ENCODE measurements around the gene PTPN14.

DNA sequence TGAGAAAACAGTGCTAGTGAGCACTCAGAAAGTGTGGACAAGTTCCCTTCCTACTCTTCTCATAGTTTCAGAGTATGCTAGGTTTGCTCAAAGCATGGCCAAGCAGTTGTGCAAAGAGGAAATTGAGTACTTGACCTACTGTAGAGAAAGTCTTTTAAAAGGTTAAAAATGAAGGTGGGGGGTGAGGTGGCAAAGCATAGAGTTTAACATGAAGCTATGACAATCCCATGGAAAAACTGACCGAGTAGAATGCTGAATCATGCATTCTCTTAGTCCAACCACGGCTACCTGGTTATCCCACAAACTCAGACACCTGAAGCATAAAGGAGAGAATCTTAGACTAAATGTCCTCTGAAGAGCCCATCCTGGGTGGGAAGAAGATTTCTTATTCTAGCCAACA, 79.9 kb downstream of the PTPN14 start:
- TF ChIP-seq, protein P1, sequence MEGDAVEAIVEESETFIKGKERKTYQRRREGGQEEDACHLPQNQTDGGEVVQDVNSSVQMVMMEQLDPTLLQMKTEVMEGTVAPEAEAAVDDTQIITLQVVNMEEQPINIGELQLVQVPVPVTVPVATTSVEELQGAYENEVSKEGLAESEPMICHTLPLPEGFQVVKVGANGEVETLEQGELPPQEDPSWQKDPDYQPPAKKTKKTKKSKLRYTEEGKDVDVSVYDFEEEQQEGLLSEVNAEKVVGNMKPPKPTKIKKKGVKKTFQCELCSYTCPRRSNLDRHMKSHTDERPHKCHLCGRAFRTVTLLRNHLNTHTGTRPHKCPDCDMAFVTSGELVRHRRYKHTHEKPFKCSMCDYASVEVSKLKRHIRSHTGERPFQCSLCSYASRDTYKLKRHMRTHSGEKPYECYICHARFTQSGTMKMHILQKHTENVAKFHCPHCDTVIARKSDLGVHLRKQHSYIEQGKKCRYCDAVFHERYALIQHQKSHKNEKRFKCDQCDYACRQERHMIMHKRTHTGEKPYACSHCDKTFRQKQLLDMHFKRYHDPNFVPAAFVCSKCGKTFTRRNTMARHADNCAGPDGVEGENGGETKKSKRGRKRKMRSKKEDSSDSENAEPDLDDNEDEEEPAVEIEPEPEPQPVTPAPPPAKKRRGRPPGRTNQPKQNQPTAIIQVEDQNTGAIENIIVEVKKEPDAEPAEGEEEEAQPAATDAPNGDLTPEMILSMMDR (conservative IDR thresholded peaks at IDR 0.05; ENCODE audit: low read depth in 2 of 2) = no peak
- TF ChIP-seq EZH2 (IDR thresholded peaks at IDR 0.05; ENCODE audit: low read depth, unreplicated experiment) = no peak
- no peak for TF ChIP-seq POLR2AphosphoS5 (IDR thresholded peaks at IDR 0.05; ENCODE audit: low read depth)
- no peak for TF ChIP-seq ZNF331 (CRISPR knock-in tag; IDR thresholded peaks at IDR 0.05; ENCODE audit: low read depth)
- TF ChIP-seq, protein P2, sequence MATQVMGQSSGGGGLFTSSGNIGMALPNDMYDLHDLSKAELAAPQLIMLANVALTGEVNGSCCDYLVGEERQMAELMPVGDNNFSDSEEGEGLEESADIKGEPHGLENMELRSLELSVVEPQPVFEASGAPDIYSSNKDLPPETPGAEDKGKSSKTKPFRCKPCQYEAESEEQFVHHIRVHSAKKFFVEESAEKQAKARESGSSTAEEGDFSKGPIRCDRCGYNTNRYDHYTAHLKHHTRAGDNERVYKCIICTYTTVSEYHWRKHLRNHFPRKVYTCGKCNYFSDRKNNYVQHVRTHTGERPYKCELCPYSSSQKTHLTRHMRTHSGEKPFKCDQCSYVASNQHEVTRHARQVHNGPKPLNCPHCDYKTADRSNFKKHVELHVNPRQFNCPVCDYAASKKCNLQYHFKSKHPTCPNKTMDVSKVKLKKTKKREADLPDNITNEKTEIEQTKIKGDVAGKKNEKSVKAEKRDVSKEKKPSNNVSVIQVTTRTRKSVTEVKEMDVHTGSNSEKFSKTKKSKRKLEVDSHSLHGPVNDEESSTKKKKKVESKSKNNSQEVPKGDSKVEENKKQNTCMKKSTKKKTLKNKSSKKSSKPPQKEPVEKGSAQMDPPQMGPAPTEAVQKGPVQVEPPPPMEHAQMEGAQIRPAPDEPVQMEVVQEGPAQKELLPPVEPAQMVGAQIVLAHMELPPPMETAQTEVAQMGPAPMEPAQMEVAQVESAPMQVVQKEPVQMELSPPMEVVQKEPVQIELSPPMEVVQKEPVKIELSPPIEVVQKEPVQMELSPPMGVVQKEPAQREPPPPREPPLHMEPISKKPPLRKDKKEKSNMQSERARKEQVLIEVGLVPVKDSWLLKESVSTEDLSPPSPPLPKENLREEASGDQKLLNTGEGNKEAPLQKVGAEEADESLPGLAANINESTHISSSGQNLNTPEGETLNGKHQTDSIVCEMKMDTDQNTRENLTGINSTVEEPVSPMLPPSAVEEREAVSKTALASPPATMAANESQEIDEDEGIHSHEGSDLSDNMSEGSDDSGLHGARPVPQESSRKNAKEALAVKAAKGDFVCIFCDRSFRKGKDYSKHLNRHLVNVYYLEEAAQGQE (IDR thresholded peaks at IDR 0.05; ENCODE audit: unreplicated experiment) = no peak
- TF ChIP-seq CREB1 (CRISPR knock-in tag; IDR thresholded peaks at IDR 0.05; ENCODE audit: low read depth) = no peak
- no peak for TF ChIP-seq EZH2phosphoT487 (IDR thresholded peaks at IDR 0.05; ENCODE audit: unreplicated experiment)
- TF ChIP-seq, protein P3, sequence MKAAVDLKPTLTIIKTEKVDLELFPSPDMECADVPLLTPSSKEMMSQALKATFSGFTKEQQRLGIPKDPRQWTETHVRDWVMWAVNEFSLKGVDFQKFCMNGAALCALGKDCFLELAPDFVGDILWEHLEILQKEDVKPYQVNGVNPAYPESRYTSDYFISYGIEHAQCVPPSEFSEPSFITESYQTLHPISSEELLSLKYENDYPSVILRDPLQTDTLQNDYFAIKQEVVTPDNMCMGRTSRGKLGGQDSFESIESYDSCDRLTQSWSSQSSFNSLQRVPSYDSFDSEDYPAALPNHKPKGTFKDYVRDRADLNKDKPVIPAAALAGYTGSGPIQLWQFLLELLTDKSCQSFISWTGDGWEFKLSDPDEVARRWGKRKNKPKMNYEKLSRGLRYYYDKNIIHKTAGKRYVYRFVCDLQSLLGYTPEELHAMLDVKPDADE (IDR thresholded peaks at IDR 0.05) = no peak
- no peak for TF ChIP-seq JUNB (IDR thresholded peaks at IDR 0.05; ENCODE audit: unreplicated experiment)
- TF ChIP-seq STAT1 (IDR thresholded peaks at IDR 0.05; ENCODE audit: unreplicated experiment) = no peak

Data from GM23338 (cell line).